WTC11 (cell line): ENCODE results near the gene SLAMF6.

Experiments used
- ESRRA ChIP-seq: sonication (generic); formaldehyde crosslinking; IDR thresholded peaks from 2 replicates; pipeline ENCODE4 v1.8.1; 2022; ENCODE audit warnings: mild to moderate bottlenecking, missing genetic modification reagents, borderline replicate concordance
- FOXJ3 ChIP-seq: sonication (generic); formaldehyde crosslinking; IDR thresholded peaks from 2 replicates; pipeline ENCODE4 v1.9.0; 2021; ENCODE audit warnings: missing genetic modification reagents, mild to moderate bottlenecking, borderline replicate concordance
- IRF2 ChIP-seq: sonication (generic); formaldehyde crosslinking; IDR thresholded peaks from 2 replicates; pipeline ENCODE4 v1.8.0; 2022; ENCODE audit warnings: low read depth, missing genetic modification reagents, borderline replicate concordance
- MYBL2 ChIP-seq: sonication (generic); formaldehyde crosslinking; IDR thresholded peaks from 2 replicates; pipeline ENCODE4 v1.8.1; 2023; ENCODE audit warnings: mild to moderate bottlenecking, moderate library complexity, missing genetic modification reagents
- NFYB ChIP-seq: sonication (generic); formaldehyde crosslinking; conservative IDR thresholded peaks from 2 replicates; pipeline ENCODE4 v1.8.0; 2022; ENCODE audit warnings: low read depth, missing genetic modification reagents
- NR3C1 ChIP-seq: sonication (generic); formaldehyde crosslinking; conservative IDR thresholded peaks from 2 replicates; pipeline ENCODE4 v1.8.1; 2023; ENCODE audit warnings: low read depth, mild to moderate bottlenecking, missing genetic modification reagents
- TCF7 ChIP-seq: sonication (generic); formaldehyde crosslinking; IDR thresholded peaks from 2 replicates; pipeline ENCODE4 v1.8.0; 2022; ENCODE audit warnings: mild to moderate bottlenecking, low read depth, missing genetic modification reagents, moderate library complexity
- TP53 ChIP-seq: sonication (generic); formaldehyde crosslinking; IDR thresholded peaks from 2 replicates; pipeline ENCODE4 v1.8.1; 2023; ENCODE audit warnings: mild to moderate bottlenecking, missing genetic modification reagents
- ZNF263 ChIP-seq: sonication (generic); formaldehyde crosslinking; IDR thresholded peaks from 2 replicates; pipeline ENCODE4 v1.8.1; 2022; ENCODE audit warnings: low read depth, mild to moderate bottlenecking, moderate library complexity, missing genetic modification reagents
- ZNF317 ChIP-seq: sonication (generic); formaldehyde crosslinking; IDR thresholded peaks from 2 replicates; pipeline ENCODE4 v1.8.1; 2023; ENCODE audit warnings: low read depth, mild to moderate bottlenecking, moderate library complexity, missing genetic modification reagents, borderline replicate concordance
- TF ChIP-seq, protein P1 (sequence below): fragments of 200-600 bp; IDR thresholded peaks from 2 replicates; pipeline ENCODE4 v1.8.0; 2022; ENCODE audit warnings: antibody characterized with exemption
- TF ChIP-seq, protein P2 (sequence below): sonication (generic); formaldehyde crosslinking; IDR thresholded peaks from 2 replicates; pipeline ENCODE4 v1.8.0; 2023; ENCODE audit warnings: mild to moderate bottlenecking, missing genetic modification reagents
- TF ChIP-seq, protein P3 (sequence below): fragments of 250-450 bp; sonication (Bioruptor Pico); IDR thresholded peaks from 2 replicates; pipeline ENCODE4 v1.9.0; 2021; ENCODE audit warnings: moderate library complexity, mild to moderate bottlenecking, inconsistent platforms, borderline replicate concordance
- TF ChIP-seq, protein P4 (sequence below): sonication (generic); formaldehyde crosslinking; IDR thresholded peaks from 2 replicates; pipeline ENCODE4 v1.8.0; 2022; ENCODE audit warnings: mild to moderate bottlenecking, missing genetic modification reagents

- no peak for TF ChIP-seq TP53 (CRISPR knock-in tag)
- no peak for TF ChIP-seq ESRRA
- TF ChIP-seq FOXJ3, result no peak
- TF ChIP-seq MYBL2, result no peak
- TF ChIP-seq ZNF263 (CRISPR knock-in tag), result no peak
- TF ChIP-seq ZNF317 (CRISPR knock-in tag), result no peak
- TF ChIP-seq, protein P1, sequence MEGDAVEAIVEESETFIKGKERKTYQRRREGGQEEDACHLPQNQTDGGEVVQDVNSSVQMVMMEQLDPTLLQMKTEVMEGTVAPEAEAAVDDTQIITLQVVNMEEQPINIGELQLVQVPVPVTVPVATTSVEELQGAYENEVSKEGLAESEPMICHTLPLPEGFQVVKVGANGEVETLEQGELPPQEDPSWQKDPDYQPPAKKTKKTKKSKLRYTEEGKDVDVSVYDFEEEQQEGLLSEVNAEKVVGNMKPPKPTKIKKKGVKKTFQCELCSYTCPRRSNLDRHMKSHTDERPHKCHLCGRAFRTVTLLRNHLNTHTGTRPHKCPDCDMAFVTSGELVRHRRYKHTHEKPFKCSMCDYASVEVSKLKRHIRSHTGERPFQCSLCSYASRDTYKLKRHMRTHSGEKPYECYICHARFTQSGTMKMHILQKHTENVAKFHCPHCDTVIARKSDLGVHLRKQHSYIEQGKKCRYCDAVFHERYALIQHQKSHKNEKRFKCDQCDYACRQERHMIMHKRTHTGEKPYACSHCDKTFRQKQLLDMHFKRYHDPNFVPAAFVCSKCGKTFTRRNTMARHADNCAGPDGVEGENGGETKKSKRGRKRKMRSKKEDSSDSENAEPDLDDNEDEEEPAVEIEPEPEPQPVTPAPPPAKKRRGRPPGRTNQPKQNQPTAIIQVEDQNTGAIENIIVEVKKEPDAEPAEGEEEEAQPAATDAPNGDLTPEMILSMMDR, result no peak
- TF ChIP-seq, protein P2, sequence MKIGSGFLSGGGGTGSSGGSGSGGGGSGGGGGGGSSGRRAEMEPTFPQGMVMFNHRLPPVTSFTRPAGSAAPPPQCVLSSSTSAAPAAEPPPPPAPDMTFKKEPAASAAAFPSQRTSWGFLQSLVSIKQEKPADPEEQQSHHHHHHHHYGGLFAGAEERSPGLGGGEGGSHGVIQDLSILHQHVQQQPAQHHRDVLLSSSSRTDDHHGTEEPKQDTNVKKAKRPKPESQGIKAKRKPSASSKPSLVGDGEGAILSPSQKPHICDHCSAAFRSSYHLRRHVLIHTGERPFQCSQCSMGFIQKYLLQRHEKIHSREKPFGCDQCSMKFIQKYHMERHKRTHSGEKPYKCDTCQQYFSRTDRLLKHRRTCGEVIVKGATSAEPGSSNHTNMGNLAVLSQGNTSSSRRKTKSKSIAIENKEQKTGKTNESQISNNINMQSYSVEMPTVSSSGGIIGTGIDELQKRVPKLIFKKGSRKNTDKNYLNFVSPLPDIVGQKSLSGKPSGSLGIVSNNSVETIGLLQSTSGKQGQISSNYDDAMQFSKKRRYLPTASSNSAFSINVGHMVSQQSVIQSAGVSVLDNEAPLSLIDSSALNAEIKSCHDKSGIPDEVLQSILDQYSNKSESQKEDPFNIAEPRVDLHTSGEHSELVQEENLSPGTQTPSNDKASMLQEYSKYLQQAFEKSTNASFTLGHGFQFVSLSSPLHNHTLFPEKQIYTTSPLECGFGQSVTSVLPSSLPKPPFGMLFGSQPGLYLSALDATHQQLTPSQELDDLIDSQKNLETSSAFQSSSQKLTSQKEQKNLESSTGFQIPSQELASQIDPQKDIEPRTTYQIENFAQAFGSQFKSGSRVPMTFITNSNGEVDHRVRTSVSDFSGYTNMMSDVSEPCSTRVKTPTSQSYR, result no peak
- TF ChIP-seq NFYB (CRISPR knock-in tag), result no peak
- no peak for TF ChIP-seq IRF2
- TF ChIP-seq, protein P3, sequence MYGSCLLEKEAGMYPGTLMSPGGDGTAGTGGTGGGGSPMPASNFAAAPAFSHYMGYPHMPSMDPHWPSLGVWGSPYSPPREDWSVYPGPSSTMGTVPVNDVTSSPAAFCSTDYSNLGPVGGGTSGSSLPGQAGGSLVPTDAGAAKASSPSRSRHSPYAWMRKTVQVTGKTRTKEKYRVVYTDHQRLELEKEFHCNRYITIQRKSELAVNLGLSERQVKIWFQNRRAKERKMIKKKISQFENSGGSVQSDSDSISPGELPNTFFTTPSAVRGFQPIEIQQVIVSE (CRISPR knock-in tag), result no peak
- TF ChIP-seq NR3C1, result no peak
- TF ChIP-seq, protein P4, sequence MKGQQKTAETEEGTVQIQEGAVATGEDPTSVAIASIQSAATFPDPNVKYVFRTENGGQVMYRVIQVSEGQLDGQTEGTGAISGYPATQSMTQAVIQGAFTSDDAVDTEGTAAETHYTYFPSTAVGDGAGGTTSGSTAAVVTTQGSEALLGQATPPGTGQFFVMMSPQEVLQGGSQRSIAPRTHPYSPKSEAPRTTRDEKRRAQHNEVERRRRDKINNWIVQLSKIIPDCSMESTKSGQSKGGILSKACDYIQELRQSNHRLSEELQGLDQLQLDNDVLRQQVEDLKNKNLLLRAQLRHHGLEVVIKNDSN, result no peak
- TF ChIP-seq TCF7 (CRISPR knock-in tag), result no peak
Measured at GRCh38 chr1:160546942-160547341, 23.9 kb upstream of the SLAMF6 start.
